D721Med (cell line): ENCODE results near the gene CIB2.

Experiments used
- DNase-seq: peaks from one replicate; pipeline ENCODE4 v3.0.0; 2011; ENCODE audit warnings: low spot score; ENCODE audit not compliant: insufficient read length
- FAIRE-seq: peaks from 2 replicates; lab custom pipeline; 2011; peaks lifted over from hg19 to GRCh38; lab: Jason Lieb, UNC
- TF ChIP-seq, protein P1 (sequence below): IDR thresholded peaks from 2 replicates; pipeline ENCODE4 v1.5.1; 2012; ENCODE audit warnings: mild to moderate bottlenecking, control low read depth; ENCODE audit not compliant: insufficient read depth; ENCODE audit errors: missing control alignments

Gene CIB2

DNA sequence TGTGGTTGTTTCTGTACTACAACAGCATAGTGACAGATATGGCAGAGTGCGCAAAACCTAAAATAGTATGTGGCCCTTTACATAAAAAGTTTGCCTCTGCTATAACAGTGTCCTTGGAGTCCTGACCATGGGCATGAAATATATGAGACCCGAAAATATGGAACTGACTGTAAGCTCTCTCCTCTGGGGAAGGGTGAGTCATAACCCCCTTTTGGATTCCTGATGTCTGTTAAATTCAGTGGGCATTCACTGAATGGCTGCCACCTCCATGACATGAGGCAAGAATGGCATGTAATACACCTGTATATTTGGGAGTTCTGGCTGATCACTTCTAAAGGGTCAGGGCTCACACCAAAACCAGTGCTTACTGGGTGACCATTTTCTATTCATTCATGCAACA lies 59.9 kb downstream of the CIB2 start:
- TF ChIP-seq, protein P1, sequence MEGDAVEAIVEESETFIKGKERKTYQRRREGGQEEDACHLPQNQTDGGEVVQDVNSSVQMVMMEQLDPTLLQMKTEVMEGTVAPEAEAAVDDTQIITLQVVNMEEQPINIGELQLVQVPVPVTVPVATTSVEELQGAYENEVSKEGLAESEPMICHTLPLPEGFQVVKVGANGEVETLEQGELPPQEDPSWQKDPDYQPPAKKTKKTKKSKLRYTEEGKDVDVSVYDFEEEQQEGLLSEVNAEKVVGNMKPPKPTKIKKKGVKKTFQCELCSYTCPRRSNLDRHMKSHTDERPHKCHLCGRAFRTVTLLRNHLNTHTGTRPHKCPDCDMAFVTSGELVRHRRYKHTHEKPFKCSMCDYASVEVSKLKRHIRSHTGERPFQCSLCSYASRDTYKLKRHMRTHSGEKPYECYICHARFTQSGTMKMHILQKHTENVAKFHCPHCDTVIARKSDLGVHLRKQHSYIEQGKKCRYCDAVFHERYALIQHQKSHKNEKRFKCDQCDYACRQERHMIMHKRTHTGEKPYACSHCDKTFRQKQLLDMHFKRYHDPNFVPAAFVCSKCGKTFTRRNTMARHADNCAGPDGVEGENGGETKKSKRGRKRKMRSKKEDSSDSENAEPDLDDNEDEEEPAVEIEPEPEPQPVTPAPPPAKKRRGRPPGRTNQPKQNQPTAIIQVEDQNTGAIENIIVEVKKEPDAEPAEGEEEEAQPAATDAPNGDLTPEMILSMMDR: no peak
- FAIRE-seq (no peak), DNase-seq (no peak)

DNA sequence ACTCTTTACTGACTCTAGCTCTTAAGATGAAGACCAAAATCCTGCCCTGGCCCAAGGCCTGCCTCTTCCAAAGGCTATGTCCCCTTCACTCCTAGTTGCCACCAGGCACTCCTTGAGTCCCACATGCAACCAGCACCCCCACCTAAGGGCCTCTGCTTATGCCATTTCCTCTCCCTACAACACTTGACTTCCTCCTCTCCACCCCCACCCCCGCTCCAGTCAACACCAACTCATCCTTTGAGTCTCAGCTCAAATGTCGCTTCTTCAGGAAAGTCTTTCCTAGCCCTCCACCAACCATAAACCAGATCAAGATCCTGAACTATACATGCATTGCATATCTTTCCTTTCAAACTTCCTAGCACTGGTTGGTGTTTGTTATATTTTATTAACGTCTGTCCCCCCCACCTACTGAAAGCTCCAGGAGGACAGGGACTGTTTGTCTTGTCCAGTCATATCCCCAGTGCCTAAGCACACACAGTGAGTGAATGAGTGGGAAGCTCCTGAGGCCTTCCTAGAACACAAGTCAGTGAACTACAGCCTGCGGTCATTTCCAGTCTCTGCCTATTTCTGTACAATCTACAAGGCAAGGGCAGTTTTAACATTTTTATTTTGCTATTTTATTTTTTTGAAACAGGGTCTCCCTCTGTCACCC lies 61.1 kb downstream of the CIB2 start:
- TF ChIP-seq, protein P1: no peak
- DNase-seq (no peak), FAIRE-seq (no peak)

DNA sequence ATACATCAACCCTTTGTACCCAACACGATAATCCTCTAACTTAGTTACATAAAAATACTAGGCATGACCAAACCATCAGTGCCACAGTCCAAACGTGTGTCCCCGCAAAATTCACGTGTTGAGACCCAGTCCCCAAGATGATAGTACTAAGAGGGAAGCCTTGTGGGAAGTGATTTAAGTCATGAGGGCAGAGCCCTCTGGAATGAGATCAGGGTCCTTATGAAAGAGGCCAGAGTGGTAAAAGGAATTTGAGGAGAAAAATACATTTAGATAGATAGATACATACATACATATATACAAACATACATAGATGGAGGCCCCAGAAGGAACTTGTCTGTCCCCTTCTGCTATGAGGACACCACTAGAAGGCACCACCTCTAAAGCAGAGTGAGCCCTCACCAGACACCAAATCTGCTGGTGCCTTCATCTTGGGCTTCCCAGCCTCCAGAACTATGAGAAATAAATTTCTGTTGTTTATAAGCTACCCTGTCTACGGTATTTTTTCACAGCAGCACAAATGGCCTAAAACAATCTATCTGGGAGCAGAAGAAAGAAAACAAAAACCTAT lies 61.7 kb downstream of the CIB2 start:
- FAIRE-seq (no peak), DNase-seq (no peak)
- TF ChIP-seq, protein P1: no peak

DNA sequence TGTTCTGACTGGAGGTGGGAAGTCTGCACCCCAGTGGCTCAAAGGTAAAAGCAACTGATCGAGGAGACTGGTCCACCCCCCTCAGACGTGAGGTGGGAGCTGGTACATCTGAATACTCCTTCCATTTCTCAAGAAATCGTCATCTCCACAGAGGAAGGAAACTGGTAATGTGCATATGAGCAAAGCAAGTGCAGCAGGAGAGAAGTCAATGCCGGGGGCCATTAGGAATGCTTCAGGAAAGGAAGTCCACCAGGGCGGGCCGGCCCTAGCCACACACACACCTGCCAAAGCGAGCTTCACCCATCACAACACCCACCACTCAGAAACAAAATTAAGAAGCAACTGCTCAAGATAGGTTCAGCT lies 62.2 kb downstream of the CIB2 start:
- no peak for DNase-seq
- no peak for FAIRE-seq
- TF ChIP-seq, protein P1: no peak

DNA sequence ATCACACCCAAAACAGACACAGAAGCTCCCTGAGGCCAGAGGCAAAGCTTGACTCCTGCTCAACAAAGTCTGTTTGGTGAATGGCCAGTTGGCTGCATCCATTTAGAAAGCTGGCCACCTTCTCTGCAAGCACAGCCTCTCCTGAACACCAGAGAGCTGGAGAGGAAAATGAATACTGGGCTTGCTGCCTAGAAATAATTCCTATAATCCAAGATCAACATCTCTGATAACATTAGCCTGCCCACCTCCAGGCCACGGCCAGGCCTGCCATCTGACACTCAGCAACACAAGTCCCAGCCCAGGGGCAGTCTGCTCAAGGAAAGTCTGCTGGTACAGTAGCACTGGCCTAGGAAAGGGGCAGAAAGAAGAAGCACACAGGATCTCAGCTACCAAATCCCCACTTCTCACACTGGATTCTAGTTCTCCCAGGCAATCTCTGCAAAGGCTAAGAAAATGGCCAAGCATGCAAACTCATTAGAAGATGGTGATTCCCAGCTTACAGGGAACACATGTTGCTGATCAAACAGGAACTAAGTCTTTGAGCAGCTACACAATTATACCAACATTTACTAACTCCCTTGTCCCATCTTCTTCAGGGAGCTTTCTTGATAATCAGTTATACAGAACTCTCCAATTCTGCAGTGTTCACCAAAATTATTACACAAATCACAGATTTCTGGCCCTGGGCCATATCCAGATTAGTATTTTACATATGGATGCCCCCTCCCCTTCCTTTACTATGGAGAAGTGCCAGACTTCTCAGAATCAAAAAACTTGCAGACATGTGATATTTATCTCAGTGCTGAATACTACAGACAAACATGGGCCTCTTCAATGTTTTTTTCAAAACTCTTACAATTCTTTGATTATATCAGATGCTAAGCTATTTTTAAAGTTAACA lies 63.7 kb downstream of the CIB2 start:
- FAIRE-seq: no peak
- TF ChIP-seq, protein P1: no peak
- DNase-seq: no peak

DNA sequence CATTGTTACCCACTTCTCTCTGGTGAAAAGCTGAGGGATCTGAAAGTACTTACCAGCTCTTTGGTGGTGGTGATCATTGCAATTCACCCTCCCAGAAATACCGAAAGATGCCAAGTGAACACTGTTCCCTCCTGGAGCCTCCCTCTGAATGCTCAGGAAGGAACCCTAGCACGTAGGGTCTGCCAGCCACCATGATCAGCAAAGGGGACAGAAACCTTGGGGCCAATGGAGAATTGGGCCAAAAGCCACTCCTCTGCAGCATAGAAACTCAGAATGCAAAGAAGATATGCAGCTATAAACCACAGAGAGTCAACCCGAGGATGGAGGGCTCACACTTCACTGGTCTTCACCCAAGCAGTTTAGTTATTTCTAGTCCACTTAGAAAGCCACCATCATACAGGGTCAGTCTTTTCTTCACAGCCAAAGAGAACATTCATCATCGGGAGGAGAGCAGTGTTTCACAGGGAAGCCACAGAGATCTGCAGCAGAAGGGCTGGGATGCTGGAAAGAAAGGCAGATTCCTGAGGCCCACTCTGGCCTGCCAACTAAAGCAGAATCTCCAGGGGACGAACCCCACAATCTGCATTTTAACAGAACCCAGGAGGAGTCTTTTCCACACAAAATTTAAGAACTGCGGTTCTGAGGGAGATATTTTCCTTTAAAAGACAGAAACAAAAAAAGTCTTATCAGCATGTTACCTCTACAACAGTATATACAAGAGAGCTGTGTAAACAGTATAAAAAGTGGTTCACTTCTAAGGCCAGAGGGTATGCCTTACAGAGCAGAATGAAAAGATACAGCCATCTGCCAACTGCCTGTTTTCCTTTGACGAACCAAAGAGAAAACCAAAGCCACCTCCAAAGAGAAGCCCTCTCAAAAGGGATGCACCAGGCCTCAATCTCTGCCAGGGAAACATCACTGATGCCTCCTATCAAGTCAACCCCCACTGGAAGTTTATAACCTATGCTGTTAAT lies 65.0 kb downstream of the CIB2 start:
- DNase-seq (no peak), FAIRE-seq (no peak)
- TF ChIP-seq, protein P1: no peak
